Muscle layer of duodenum (tissue), 2 donors: ENCODE data around the gene RANBP10.
A peak's percentile ranks its signal among the peaks of the same experiment; 100 is the strongest.

Experiments
- H3K27ac ChIP-seq: one replicate; pipeline ENCODE4 v1.7.0; 2013; ENCODE audit warnings: mild to moderate bottlenecking, low read length
- H3K27me3 ChIP-seq: one replicate; pipeline ENCODE4 v1.7.0; 2013; ENCODE audit warnings: low read depth, mild to moderate bottlenecking, control low read depth, low read length
- H3K36me3 ChIP-seq, 2 donors: one replicate each; pipeline ENCODE4 v1.7.0; 2013; ENCODE audit warnings: low read length in 2 of 2, control low read depth in 1 of 2, mild to moderate bottlenecking in 1 of 2; ENCODE audit not compliant: insufficient read depth in 2 of 2, control insufficient read depth in 1 of 2
- H3K4me1 ChIP-seq, 2 donors: one replicate each; pipeline ENCODE4 v1.7.0; 2013; ENCODE audit warnings: low read length in 2 of 2, mild to moderate bottlenecking in 2 of 2, control low read depth in 1 of 2, moderate library complexity in 1 of 2; ENCODE audit not compliant: insufficient read depth in 2 of 2, control insufficient read depth in 1 of 2
- H3K4me3 ChIP-seq, 2 donors: one replicate each; pipeline ENCODE4 v1.7.0; 2013; ENCODE audit warnings: low read length in 2 of 2, low read depth in 1 of 2, mild to moderate bottlenecking in 1 of 2
- H3K9me3 ChIP-seq, 2 donors: one replicate each; pipeline ENCODE4 v1.7.0; 2013; ENCODE audit warnings: low read length in 2 of 2, control low read depth in 1 of 2, mild to moderate bottlenecking in 1 of 2; ENCODE audit not compliant: control insufficient read depth in 1 of 2
- donor health status: healthy.

The RANBP10 gene

DNA sequence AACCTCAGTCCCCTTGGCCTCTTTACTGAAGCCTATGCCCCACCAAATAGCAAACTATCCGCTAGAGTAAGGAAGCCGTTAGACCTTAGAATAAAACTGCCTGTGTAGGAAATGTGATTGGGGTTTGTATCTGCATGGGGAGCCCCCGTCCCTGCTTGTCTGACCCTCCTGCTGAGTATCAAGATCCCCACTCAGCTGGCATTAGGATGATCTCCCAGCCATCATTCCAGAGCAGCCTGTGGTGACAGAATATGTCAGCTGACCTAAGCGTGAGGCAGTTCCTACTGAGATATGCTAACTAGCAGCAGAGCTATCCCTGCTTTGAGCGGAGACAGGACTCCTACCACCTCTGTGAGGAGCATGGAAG, 86.6 kb downstream of the RANBP10 start:
- no peaks in the 10 kb centered on the region for H3K9me3 ChIP-seq
- peaks cover 4 to 14% of the 10 kb centered on the region in 2 donors for H3K4me1 ChIP-seq
- peak overlapping the region; percentile 91 for H3K27ac ChIP-seq
- H3K36me3 ChIP-seq = peaks cover 1 to 2% of the 10 kb centered on the region in 2 donors
- no peaks in the 10 kb centered on the region for H3K27me3 ChIP-seq
- H3K4me3 ChIP-seq = peak overlapping the region; percentile 84 to 94

DNA sequence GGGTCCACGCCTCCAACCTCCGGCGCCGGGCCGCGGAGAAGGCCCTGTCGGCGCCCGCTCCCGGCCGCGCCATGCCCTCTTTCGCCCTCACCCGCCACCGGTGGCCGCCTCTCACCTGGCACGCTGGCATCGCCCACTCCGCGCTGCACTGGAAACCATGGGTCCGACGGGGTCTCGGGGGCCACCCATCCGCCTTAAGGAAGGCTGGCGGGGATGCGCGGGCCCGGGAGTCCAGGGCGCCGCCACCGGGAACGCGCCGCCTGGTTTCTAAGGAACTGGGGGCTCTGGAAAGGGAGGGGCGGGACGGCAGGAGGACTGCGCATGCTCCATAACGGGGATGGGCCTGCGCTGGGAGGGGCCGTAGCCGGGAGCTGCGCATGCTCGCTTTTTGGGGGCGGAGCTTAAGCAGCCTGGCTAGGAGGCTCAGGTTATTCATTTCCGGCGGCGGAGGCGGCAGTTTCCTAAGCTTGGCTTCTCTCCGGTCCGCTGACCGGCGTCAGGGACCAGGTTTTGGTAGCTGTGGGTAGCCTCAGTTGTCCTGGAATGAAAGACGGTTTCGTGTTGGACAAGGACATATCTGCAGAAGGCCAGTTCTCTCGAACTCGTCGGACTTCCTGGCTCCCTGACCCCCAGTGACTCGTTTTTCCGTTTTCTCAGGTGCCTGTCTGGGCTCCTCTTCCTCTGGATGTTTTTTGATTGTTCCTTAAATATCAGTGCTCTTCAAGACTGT, 87.1 kb downstream of the RANBP10 start, which contains the start of gene GFOD2:
GFOD2 (minus strand) TSS at position 269 of the 730 bp plus-strand sequence. CDS start 33,601 bp downstream, outside the sequence.
- Histone ChIP-seq H3K9me3 (no peaks in the 10 kb centered on the region), H3K27ac (peak within 1 kb of the TSS; percentile 91), H3K4me1 (peaks cover 4 to 14% of the 10 kb centered on the region in 2 donors)

DNA sequence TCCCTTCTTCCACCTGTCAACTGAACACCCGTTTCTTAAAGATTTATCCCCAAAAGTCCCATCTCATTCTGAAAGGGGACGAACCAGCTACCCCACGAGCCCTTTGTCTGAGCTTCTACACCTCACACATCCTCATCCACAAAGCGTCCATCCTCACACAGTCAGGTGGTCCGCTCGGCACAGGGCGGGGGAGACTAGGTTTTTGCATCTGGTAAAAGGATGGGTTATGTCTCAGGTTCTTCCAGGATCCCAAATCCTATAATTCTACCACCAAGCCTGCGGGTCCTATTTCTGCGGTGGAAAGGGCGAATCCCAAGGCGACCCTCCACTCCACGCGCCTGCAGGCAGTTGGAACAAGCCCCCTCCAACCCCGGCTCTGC, 87.7 kb downstream of the RANBP10 start:
- no peaks in the 10 kb centered on the region for H3K27me3 ChIP-seq
- peak overlapping the region; percentile 84 to 94 for H3K4me3 ChIP-seq
- H3K4me1 ChIP-seq = peaks cover 4 to 14% of the 10 kb centered on the region in 2 donors
- H3K9me3 ChIP-seq = no peaks in the 10 kb centered on the region
- no peaks in the 10 kb centered on the region for H3K36me3 ChIP-seq
- H3K27ac ChIP-seq = no peak overlapping the region

More for the DNA sequence above, 87.1 kb downstream of the RANBP10 start, which contains the start of gene GFOD2:
- Histone ChIP-seq H3K4me3 (peak within 1 kb of the TSS; percentile 84 to 94), H3K36me3 (no peaks in the 10 kb centered on the region), H3K27me3 (no peaks in the 10 kb centered on the region)

DNA sequence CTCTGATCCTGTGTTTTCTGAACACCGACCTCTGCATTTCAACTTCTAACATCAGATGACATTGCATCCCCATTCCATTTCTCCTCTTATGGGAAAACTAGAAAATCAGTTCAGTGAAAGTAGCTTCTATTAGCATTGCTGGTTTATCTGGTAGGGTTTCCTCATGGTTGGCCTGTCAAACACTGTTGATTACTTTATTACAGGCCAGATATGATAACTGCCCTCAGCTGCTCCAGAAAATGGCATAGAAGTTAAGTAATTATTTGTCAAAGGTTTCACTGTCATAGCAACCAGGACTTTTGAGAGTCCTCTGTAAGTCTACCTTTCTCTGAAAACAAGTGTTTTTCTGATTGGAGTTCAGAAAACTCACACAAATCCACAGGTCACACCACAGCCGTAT, 90.3 kb downstream of the RANBP10 start:
- Histone ChIP-seq H3K27ac (no peak overlapping the region), H3K27me3 (no peaks in the 10 kb centered on the region), H3K4me3 (no peak overlapping the region), H3K36me3 (no peaks in the 10 kb centered on the region), H3K4me1 (peaks cover 4 to 14% of the 10 kb centered on the region in 2 donors), H3K9me3 (no peaks in the 10 kb centered on the region)

DNA sequence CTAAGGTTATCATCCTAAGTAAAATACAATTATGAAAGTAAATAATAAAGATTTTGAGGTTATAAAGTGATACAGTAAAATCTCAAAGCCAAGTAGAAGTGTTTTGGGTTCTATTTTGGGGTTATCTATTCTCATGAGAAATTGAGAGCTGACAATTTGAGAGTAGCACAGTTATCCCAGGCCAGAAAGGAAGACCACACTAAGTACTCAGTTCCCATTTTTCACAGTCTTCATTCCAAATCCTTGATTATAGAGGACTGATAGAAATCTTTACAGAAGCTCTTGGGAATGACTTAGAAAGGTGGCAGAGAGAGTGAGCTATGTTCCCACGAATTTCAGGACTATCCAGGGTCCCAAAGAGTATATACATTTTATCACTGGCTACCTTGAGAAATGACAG, 91.8 kb downstream of the RANBP10 start:
- no peak overlapping the region for H3K4me3 ChIP-seq
- H3K4me1 ChIP-seq = peaks cover 4 to 9% of the 10 kb centered on the region in 2 donors
- no peaks in the 10 kb centered on the region for H3K9me3 ChIP-seq
- H3K27me3 ChIP-seq = no peaks in the 10 kb centered on the region
- no peak overlapping the region for H3K27ac ChIP-seq
- no peaks in the 10 kb centered on the region for H3K36me3 ChIP-seq

DNA sequence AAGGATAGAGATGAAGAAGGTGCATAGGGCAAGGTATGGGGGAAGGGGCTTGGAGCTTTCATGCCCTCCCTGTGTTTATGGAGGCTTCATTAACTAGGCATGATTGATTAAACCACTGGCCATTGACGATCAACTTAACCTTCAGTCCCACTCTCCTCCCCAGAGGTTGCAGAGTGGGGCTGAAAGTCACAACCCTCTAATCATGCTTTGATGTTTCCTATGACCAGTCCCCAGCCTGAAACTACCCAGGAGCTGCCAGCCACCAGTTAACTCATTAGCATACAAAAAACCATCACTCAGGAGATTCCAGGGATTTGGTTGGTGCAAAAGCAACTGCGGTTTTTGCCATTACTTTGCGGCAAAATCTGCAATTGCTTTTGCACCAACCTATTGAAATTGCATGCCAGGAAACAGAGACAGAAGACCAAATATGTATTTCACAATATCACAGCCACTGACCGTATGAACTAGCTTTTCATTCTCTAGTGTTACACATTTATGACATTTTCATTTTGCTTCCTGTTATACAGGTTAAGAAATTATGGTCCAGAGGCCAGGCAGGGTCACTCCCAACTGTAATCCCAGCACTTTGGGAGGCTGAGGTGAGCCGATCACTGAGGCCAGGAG, 92.6 kb downstream of the RANBP10 start:
- Histone ChIP-seq H3K36me3 (no peaks in the 10 kb centered on the region), H3K27me3 (no peaks in the 10 kb centered on the region), H3K4me3 (no peak overlapping the region), H3K9me3 (no peaks in the 10 kb centered on the region), H3K27ac (no peak overlapping the region), H3K4me1 (peaks cover 4 to 9% of the 10 kb centered on the region in 2 donors)

DNA sequence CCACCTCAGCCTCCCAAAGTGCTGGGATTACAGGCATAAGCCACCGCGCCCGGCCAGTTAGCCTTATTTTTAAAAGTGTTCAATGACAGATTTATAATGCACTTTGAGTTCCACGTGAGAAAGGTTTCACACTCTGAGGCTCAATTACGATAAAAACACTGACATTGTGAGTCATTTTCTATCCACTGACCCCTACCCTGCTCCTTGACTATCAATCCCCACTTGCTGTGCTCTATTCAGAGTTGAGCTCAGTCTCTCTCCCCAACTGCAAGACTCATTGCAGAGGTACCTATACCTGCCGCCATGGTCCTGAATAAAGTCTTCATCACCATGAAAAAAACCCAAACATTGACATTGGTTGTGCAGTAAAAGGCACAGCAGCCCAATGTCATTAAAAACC, 95.8 kb downstream of the RANBP10 start:
- Histone ChIP-seq H3K4me1 (no peaks in the 10 kb centered on the region), H3K27me3 (no peaks in the 10 kb centered on the region), H3K9me3 (no peaks in the 10 kb centered on the region)

DNA sequence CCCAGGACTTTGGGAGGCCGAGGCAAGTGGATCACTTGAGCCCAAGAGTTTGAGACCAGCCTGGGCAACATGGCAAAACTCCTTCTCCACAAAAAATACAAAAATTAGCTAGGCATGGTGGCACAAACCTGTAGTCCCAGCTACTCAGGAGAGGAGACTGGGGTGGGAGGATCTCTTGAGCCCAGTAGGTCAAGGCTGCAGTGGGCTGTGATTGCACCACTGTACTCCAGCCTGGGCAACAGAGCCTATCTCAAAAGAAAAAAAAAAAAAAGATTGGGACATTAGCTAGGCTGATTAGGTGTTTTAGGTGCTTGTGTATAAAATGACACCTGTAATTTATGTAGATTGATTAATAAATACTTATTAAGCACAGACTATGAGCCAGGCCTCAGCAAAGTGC, 97.3 kb downstream of the RANBP10 start:
- H3K27me3 ChIP-seq = no peaks in the 10 kb centered on the region
- H3K4me1 ChIP-seq = no peaks in the 10 kb centered on the region
- no peak overlapping the region for H3K4me3 ChIP-seq
- H3K27ac ChIP-seq = no peak overlapping the region
- H3K9me3 ChIP-seq = no peaks in the 10 kb centered on the region
- H3K36me3 ChIP-seq = no peaks in the 10 kb centered on the region

More for the DNA sequence above, 95.8 kb downstream of the RANBP10 start:
- Histone ChIP-seq H3K4me3 (no peak overlapping the region), H3K36me3 (no peaks in the 10 kb centered on the region), H3K27ac (no peak overlapping the region)

DNA sequence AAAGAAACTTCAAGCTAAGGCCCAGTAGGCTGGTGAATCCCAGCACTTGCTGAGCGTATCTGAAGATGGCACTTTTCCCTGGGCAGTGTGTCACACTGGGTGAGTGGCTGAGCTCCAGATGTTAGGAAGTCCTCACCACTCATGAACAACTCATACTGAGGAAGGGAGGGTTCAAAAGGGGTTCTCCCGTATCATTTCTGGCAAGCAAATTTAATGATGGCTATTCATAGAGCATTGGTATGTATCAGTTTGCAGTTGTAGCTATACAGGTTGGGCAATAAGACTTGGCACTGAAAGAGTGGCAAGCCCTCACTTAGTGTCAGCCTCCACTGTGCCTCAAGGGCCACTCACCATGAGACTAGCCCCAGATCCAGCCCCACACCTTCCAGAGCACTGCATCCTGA, 98.0 kb downstream of the RANBP10 start:
- no peaks in the 10 kb centered on the region for H3K27me3 ChIP-seq
- H3K36me3 ChIP-seq = no peaks in the 10 kb centered on the region
- H3K9me3 ChIP-seq = no peaks in the 10 kb centered on the region
- H3K4me1 ChIP-seq = no peaks in the 10 kb centered on the region
- no peak overlapping the region for H3K27ac ChIP-seq
- no peak overlapping the region for H3K4me3 ChIP-seq

DNA sequence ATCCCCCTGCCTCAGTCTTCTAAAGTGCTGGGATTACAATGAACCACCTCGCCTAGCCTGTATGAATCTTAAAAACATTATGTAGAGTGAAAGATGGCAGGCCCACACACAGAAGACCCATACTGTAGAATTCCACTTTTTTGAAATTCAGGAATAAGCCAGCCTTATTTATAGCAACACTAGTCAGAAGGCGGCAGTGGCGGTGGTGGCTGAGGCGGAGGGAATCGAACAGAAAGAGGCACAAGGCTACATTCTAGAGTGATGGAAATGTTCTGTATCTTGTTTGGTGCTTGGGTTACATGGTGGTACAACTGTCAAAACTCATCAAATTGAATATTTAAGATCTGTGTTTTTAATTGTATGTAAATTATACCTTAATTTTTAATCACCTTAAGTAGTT, 98.6 kb downstream of the RANBP10 start:
- Histone ChIP-seq H3K27ac (no peak overlapping the region), H3K4me1 (no peaks in the 10 kb centered on the region), H3K36me3 (no peaks in the 10 kb centered on the region), H3K4me3 (no peak overlapping the region), H3K9me3 (no peaks in the 10 kb centered on the region), H3K27me3 (no peaks in the 10 kb centered on the region)

DNA sequence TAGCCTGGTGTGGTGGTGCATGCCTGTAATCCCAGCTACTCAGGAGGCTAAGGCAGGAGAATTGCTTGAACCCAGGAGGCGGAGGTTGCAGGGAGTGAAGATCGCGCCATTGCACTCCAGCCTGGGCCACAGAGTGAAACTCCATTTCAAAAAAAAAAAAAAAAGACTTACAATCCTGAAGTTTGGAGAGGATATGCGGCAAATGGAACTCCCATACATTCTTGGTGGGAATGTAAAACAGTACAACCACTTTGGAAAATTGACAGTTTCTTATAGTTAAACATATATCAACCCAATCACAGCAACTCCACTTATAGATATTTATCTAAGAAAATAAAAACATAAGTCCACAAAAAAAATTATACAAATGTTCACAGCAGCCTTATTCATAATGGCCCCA, 99.2 kb downstream of the RANBP10 start:
- H3K36me3 ChIP-seq = no peaks in the 10 kb centered on the region
- H3K27me3 ChIP-seq = no peaks in the 10 kb centered on the region
- no peaks in the 10 kb centered on the region for H3K9me3 ChIP-seq
- H3K27ac ChIP-seq = no peak overlapping the region
- no peaks in the 10 kb centered on the region for H3K4me1 ChIP-seq
- no peak overlapping the region for H3K4me3 ChIP-seq
